HepG2 (cell line): ENCODE data around the gene BIRC2. TPM values are rescaled to one million over a fixed set of nuclear protein-coding genes. Genes with fewer than 3 reads are reported as not detected.

Experiments used
- ATF1 ChIP-seq: IDR thresholded peaks from 2 replicates; pipeline ENCODE4 v1.6.1; 2016; ENCODE audit warnings: mild to moderate bottlenecking, control low read depth
- FOXA3 ChIP-seq: IDR thresholded peaks from 2 replicates; pipeline ENCODE4 v1.6.1; 2016; ENCODE audit warnings: missing genetic modification reagents, missing compliant biosample characterization
- KAT8 ChIP-seq: IDR thresholded peaks from 2 replicates; pipeline ENCODE4 v1.6.1; 2016; ENCODE audit warnings: missing genetic modification reagents, missing compliant biosample characterization
- KIAA2018 ChIP-seq: sonication (generic); formaldehyde crosslinking; IDR thresholded peaks from 2 replicates; pipeline ENCODE4 v1.5.0; 2020; ENCODE audit warnings: mild to moderate bottlenecking, missing genetic modification reagents, borderline replicate concordance
- KLF6 ChIP-seq: IDR thresholded peaks from 2 replicates; pipeline ENCODE4 v1.8.0; 2016; ENCODE audit warnings: missing biosample characterization, missing genetic modification reagents
- TCF12 ChIP-seq, 2 experiments: fragments of 450-650 bp in 1 of 2; sonication (generic) in 1 of 2; formaldehyde crosslinking in 1 of 2; IDR thresholded peaks; 2 replicates each; pipeline versions ENCODE4 v1.6.1 to v1.8.0; 2017 to 2022; ENCODE audit warnings: antibody characterized with exemption in 1 of 2, mild to moderate bottlenecking in 1 of 2, missing genetic modification reagents in 1 of 2, moderate library complexity in 1 of 2
- ZFP36L1 ChIP-seq: sonication (generic); formaldehyde crosslinking; IDR thresholded peaks from 2 replicates; pipeline ENCODE4 v1.8.0; 2022; ENCODE audit warnings: mild to moderate bottlenecking, missing genetic modification reagents, moderate library complexity
- ZNF138 ChIP-seq: sonication (generic); formaldehyde crosslinking; IDR thresholded peaks from 2 replicates; pipeline ENCODE4 v1.5.0; 2020; ENCODE audit warnings: mild to moderate bottlenecking, low read depth, missing genetic modification reagents
- ZNF292 ChIP-seq: sonication (generic); formaldehyde crosslinking; IDR thresholded peaks from 2 replicates; pipeline ENCODE4 v1.8.1; 2022; ENCODE audit warnings: mild to moderate bottlenecking, low read depth, missing genetic modification reagents, borderline replicate concordance
- ZNF329 ChIP-seq: sonication (generic); formaldehyde crosslinking; IDR thresholded peaks from 2 replicates; pipeline ENCODE4 v1.9.0; 2021; ENCODE audit warnings: low read depth, mild to moderate bottlenecking, missing genetic modification reagents
- ZNF460 ChIP-seq: sonication (generic); formaldehyde crosslinking; IDR thresholded peaks from 2 replicates; pipeline ENCODE4 v1.5.1; 2020; ENCODE audit warnings: missing genetic modification reagents, mild to moderate bottlenecking, borderline replicate concordance
- ZNF687 ChIP-seq: sonication (generic); formaldehyde crosslinking; IDR thresholded peaks from 2 replicates; pipeline ENCODE4 v1.5.1; 2020; ENCODE audit warnings: mild to moderate bottlenecking, missing genetic modification reagents, moderate library complexity
- ZNF747 ChIP-seq: sonication (generic); formaldehyde crosslinking; IDR thresholded peaks from 2 replicates; pipeline ENCODE4 v1.8.1; 2023; ENCODE audit warnings: missing genetic modification reagents, mild to moderate bottlenecking, borderline replicate concordance
- ZNF766 ChIP-seq: sonication (generic); formaldehyde crosslinking; IDR thresholded peaks from 2 replicates; pipeline ENCODE4 v1.5.0; 2020; ENCODE audit warnings: missing genetic modification reagents, borderline replicate concordance
- ZSCAN20 ChIP-seq: sonication (generic); formaldehyde crosslinking; IDR thresholded peaks from 2 replicates; pipeline ENCODE4 v1.4.0; 2020; ENCODE audit warnings: missing genetic modification reagents, mild to moderate bottlenecking, borderline replicate concordance
- polyA plus RNA-seq, 8 experiments: library from polyadenylated mRNA; depleted of rRNA in 3 of 8; stranded (reverse) in 7 of 8; unstranded in 1 of 8; fragments of >200 nt; fragmentation: Illumina TruSeq in 4 of 8; extraction: Trizol in 4 of 8; gene quantifications; 2 replicates each; pipeline versions ENCODE4 v1.2.1 to v1.2.3, GENCODE V29; 2011 to 2016; ENCODE audit warnings: low read depth in 4 of 8, missing spikeins in 1 of 8, mixed read lengths in 1 of 8; ENCODE audit not compliant: insufficient read depth in 1 of 8
- total RNA-seq, 5 experiments: library from RNA; depleted of rRNA; stranded (reverse); fragments of >200 nt; fragmentation: Illumina TruSeq; extraction: Trizol; gene quantifications; 2 replicates each; pipeline ENCODE4 v1.2.3, GENCODE V29; 2016; ENCODE audit warnings: low read depth in 1 of 5

The BIRC2 gene
- total and polyA plus RNA-seq, 2 of the 13 experiments (the other 11 are each of a cell fraction or from before 2014, with no cell fraction given): 61.7 to 62.2 TPM

- TF ChIP-seq ZSCAN20 (CRISPR knock-in tag) (no peak), ZFP36L1 (CRISPR knock-in tag) (no peak), KAT8 (no peak; the same call in 1 of the 2 replicates), TCF12 (IDR thresholded peaks at IDR 0.05) (no peak), TCF12 (CRISPR knock-in tag; IDR thresholded peaks at IDR 0.05) (no peak), ZNF766 (CRISPR knock-in tag) (no peak), ZNF292 (CRISPR knock-in tag) (no peak), ZNF687 (CRISPR knock-in tag) (no peak), ZNF460 (CRISPR knock-in tag) (no peak), KLF6 (CRISPR knock-in tag) (0 out of 2 replicates have a peak, but pooled peaks have one; percentile 44), FOXA3 (CRISPR knock-in tag) (no peak), ZNF747 (CRISPR knock-in tag) (no peak), ZNF138 (CRISPR knock-in tag) (no peak), ATF1 (CRISPR knock-in tag) (no peak), ZNF329 (no peak), KIAA2018 (CRISPR knock-in tag) (no peak)
Observed at GRCh38 chr11:102347462-102348370, 702 bp downstream of the BIRC2 start (continued).
